IMR-90 (cell line): ENCODE data around the gene MYLK4.

Source experiments
- CTCF ChIP-seq: conservative IDR thresholded peaks from 2 replicates; pipeline ENCODE4 v1.5.1; 2012; ENCODE audit warnings: mild to moderate bottlenecking, low read depth, low read length, improper control_type of control experiment
- POLR2A ChIP-seq: IDR thresholded peaks from 2 replicates; pipeline ENCODE4 v1.6.1; 2012; ENCODE audit warnings: mild to moderate bottlenecking, low read depth, low read length
- RCOR1 ChIP-seq: IDR thresholded peaks from 2 replicates; pipeline ENCODE4 v1.6.1; 2012; ENCODE audit warnings: mild to moderate bottlenecking, low read length, improper control_type of control experiment; ENCODE audit not compliant: insufficient replicate concordance

DNA sequence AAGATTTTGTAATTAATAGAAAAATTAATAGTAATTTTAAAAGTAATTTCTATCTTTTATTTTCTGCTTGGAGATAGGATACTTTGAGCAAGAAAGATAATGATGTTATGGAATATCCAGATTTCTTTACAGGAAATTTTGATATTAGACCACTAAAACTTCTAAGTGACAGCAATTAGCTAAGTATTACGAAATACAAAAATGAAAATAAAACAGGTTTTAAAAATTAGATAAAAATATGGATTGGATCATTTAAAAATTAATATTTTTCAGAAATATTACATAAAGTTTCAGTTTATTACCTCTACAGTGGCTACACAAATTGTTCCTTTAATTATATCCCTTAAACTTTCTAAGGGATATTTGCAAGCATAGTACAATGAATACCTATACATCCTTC, 4.2 kb upstream of the MYLK4 start:
- TF ChIP-seq POLR2A = no peak
- no peak for TF ChIP-seq CTCF
- no peak for TF ChIP-seq RCOR1
